Prostate gland (tissue), 2 donors: Measurements from ENCODE around the gene NRCAM.

ENCODE experiments used
- POLR2A ChIP-seq: fragments of 450-650 bp; IDR thresholded peaks from one replicate; pipeline ENCODE4 v1.6.1; 2016; ENCODE audit warnings: antibody characterized with exemption, mild to moderate bottlenecking
- POLR2AphosphoS5 ChIP-seq: sonication (generic); formaldehyde crosslinking; IDR thresholded peaks from one replicate; pipeline ENCODE4 v1.6.1; 2017; ENCODE audit warnings: antibody characterized with exemption
- TF ChIP-seq, protein P1 (sequence below), 4 experiments: fragments of 200-600 bp in 2 of 4; fragments of 450-650 bp in 2 of 4; sonication (generic) in 2 of 4; IDR thresholded peaks; 1 replicate in 3 of 4; 2 replicates in 1 of 4; pipeline ENCODE4 v1.5.1; 2016 to 2019; ENCODE audit warnings: antibody characterized with exemption in 4 of 4, mild to moderate bottlenecking in 2 of 4, moderate library complexity in 2 of 4

DNA sequence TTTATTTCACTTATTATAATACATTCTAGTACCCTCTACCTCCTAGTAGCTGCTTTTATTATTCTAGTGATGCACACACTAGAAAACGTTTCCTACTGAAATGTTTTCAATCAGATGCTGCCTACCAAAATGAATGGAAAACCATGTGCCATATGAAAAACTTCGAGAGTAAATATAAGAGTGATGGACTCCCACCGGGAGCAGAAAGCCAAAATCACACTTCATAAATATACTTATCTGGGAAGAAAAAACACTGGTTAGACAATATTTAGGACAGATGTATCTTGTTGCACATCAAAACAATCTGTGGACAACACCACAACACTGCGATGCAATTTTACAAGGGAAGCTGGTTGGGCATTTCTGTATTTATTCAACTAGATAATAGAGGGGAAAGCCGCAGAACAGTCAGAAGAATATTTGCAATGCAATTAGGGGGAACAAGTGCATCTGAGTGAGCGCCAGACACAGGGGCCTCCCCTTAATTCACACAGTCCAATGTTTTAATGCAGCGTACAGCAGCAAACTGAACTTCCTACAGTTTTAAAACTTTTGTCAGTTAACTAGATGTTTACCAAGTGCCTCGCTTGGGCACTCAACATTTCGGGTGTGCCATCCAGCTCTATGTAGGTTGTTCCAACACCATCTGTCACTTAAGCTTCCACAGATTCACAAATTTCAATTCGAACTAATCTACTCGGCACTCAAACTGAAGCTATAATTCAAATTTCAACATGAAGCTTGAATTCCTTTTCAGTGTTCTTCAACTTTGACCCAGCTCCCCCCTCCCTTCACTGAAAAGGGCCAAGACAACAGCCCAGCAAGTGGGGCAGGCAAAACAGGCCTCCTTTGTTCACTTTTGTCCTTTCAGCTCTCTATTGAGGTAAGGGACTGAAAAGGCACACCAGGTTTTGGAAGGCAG is 7.4 kb downstream of the NRCAM start:
- TF ChIP-seq, protein P1, sequence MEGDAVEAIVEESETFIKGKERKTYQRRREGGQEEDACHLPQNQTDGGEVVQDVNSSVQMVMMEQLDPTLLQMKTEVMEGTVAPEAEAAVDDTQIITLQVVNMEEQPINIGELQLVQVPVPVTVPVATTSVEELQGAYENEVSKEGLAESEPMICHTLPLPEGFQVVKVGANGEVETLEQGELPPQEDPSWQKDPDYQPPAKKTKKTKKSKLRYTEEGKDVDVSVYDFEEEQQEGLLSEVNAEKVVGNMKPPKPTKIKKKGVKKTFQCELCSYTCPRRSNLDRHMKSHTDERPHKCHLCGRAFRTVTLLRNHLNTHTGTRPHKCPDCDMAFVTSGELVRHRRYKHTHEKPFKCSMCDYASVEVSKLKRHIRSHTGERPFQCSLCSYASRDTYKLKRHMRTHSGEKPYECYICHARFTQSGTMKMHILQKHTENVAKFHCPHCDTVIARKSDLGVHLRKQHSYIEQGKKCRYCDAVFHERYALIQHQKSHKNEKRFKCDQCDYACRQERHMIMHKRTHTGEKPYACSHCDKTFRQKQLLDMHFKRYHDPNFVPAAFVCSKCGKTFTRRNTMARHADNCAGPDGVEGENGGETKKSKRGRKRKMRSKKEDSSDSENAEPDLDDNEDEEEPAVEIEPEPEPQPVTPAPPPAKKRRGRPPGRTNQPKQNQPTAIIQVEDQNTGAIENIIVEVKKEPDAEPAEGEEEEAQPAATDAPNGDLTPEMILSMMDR (IDR thresholded peaks at IDR 0.05): no peak
- no peak for TF ChIP-seq POLR2AphosphoS5
- TF ChIP-seq POLR2A: no peak
